Kidney glomerular epithelial cell (primary cell): ENCODE data around the gene TRMT10A.
A peak's percentile ranks its signal among the peaks of the same experiment; 100 is the strongest.
"Not testable (repeated sequence)": the region's sequence is repeated elsewhere in the genome, so short reads cannot be mapped to it uniquely, and the experiment has no call there.

ENCODE experiments used
- DNase-seq: peaks from one replicate; lab custom pipeline; 2025; lab: John Stamatoyannopoulos, UW

Gene TRMT10A

DNA sequence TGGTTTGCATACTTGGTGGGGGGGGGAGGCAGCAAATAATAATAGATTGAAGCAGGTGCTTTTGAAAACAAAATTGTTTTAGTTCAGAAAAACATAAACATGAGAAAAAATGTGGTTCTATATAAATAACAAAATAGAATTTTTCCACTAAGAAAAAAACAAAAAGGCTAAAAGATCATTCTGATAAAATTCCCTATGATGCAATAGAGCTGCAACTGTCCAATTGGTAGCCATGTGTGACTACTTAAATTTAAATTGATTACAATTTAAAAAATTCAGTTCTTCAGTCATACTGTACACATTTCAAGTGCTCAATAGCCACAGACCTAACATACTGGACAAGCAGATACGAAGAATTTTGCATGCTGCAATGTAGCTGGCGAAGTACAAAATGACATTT, 11.0 kb downstream of the TRMT10A start:
- no peak for DNase-seq

DNA sequence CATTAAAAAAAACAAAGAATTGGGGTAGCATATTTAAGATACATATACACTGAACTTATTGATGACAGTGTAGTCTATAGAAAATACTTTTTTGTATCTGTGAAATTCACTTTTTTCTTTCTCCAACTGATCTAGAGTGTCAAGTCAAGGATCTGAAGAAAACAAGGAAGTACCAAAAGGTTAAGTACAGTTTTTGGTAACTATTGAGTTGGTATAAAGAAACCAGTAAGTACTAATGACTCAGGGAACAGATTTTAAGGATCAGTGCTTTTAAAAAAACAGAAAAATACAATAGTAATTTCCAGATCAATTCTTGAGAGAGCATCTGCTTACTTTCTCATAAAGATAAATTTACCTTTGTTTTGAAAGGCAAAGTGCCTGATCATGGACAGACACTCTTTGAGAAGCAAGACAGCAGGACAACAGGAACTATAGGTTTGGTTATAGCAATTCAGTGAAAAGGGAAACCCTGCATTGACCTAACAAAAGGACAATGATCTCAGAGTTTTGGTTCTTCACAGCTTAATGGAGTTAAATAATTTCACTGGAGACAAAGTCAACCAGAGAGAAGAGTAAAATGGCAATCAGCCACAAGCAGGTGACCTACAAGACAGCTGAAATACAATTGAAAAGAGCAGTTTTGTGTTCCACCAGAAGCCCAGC, 23.4 kb downstream of the TRMT10A start:
- peak; percentile 34 for DNase-seq

DNA sequence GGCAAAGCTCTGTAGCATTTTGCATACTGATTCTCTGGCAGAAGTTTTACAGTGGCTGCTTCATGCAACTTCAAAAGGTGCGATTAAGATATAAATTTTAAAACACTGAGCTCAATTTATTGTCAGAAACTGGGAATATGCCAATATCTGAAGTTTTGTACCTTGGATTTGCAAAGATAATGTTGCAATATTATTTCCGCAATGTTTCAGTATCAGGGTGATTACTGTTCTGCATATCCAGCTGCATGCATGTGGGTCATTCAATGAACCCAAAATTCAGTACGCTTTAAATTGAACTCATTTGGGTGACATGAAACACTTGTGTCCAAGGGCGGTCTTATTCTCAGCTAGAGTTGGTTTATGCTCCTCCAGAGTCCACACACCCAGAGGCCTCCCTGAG, 26.2 kb downstream of the TRMT10A start:
- DNase-seq, result no peak

DNA sequence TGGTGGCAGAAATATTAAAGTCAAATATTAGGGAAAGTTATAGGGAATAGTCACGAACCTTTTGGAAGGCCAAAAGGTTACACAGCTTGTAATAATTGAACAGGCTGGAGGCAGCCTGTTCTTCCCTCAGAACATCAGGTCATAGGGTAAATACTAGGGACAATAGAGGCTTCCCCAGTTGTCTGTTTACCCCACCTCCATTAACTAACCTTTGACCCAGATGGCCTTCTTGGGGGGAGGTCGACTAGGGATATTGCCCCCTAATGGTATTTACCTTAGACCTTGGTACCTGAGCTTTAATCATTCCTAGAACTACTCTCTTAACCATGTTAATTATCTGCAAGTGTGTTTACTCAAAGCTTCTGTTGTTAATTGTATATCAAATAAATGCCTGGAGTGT, 27.0 kb downstream of the TRMT10A start:
- DNase-seq, result no peak

DNA sequence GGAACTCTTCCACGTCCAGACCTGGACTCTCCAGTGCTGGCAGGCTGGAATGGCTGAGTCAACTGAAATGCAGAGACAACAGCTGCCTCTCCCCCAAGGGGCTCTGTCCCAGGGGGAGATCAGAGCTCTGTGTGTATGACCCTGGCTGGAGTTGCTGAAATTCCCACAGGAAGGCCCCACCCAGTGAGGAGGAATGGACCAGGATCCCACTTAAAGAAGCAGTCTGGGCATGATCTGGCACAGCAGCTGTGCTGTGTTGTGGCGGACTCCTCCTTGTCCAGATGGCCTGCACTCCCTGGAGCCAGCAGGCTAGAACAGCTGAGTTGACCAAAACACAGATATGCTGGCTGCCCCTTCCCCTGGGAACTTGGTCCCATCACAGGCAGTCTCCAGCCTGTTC, 27.6 kb downstream of the TRMT10A start:
- DNase-seq, result no peak

DNA sequence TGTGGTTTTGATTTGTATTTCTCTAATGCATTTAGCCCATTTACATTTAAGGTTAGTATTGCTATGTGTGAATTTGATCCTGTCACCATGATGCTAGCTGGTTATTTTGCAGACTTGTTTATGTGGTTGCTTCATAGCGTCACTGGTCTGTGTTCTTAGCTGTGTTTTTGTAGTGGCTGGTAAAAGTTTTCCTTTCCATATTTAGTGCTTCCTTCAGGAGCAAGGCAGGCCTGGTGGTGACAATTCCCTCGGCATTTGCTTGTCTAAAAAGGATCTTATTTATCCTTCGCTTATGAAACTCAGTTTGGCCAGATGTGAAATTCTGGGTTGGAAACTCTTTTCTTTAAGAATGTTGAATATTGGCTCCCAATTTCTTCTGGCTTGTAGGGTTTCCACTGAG, 29.1 kb downstream of the TRMT10A start:
- DNase-seq, result not testable (repeated sequence)

DNA sequence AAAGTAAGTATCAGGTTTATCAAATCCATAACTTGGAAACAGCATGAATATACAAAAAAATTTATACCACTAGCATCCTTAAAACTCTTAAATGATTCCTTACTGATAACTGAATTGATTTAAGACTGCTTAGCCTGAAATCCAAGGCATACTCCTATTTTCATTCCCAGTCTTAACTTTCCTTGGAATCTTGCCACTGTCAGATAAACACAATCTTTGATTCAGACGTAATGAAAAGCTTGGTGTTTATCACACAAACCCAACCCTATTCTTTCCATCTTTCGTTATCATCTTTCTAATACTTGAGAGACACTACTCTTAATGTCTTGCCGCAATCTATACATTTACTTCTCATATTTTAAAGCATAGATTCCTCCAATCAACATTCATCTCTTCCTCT, 33.9 kb downstream of the TRMT10A start:
- DNase-seq, result no peak

DNA sequence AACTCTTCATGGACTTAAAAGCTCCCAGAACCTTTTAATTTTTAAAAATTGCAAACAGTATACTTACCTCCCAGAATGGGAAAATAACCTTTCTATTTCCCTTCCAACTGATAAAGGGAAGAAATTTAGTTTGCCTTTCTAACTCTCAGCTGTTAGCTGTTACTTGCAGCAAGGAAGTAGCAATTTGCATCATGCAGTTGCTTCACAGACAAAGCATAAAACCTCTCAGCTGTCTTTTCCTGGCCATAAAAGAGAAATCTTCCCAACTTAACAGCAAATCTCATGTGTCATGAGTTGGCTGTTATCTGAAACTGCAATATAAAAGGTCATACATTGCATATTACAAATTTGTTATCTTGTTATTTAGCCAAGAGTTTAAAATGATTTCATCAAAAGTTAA, 34.6 kb downstream of the TRMT10A start:
- no peak for DNase-seq

DNA sequence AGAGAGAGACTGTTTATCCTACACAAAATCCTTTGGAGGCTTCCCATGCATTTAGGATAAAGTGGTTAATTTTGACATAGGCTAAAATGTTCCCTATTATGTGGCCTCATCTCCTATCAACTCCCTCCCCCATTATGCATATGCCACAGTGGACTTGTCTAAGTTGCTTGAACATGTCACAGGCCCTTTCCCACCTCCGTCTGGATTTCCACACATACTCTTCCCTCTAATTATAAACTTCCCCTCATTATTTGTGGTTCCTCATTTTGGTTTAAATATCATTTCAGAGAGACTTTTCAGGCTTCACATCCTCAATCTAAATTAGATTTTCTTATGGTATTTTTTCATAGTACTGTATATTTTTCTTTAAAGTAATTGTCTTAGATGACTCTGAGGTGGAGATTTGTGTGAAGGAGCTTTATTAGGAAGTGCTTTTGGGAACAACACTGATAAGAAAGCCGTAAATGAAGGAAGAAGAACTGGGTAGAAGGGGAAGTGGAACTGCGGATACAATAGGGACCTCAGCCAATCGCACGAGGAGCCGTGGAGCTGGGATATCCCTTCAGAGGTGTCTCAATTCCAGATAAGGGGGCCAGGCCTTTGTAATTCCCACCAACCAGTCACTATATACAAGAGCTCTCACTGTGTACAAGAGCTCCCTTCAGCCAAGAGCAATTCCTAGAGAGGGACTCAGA, 45.1 kb downstream of the TRMT10A start:
- DNase-seq, result no peak

DNA sequence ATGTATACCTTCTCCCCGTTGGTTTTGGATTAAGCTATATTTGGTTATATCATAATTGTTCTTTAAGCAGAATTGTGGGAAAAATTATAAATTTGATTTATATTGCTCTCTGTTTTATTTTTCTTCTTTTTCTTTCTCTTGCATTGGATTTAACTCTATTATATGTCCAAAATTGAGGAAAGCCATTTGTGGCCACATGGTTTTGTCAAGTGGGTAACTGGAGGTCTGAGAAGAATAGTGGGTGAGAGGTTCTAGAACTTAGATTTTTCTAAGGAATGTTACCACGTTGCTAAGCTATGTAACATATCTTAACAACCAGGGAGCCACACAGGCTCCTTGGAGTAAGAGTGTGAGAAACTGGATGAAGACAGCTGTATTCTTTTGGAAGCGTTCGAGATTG, 53.1 kb downstream of the TRMT10A start, which contains the start of gene C4orf17:
Gene C4orf17 (plus strand): TSS at position 301 of the 400 bp plus-strand sequence. CDS start 2,061 bp downstream, outside the sequence.
- DNase-seq, result no peak

DNA sequence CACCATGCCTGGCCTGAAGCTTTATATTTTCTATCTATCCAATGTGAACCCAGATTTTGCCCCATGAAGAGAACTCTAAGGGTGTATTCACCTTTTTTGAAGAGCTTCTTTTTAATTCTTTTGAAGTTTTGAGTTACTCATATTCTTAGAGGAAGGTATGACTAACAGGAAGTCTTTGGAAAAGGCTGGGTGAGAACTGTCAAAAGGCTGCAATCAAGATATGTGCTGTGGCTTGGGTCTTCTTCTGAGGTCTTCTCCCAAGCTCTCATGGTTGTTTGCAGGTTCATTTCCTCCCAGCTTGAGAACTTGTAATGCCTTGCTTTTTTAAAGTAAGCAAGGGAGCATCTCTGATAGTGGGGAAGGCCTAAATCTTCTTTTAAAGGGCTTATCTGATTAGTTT, 56.1 kb downstream of the TRMT10A start:
- DNase-seq, result no peak

DNA sequence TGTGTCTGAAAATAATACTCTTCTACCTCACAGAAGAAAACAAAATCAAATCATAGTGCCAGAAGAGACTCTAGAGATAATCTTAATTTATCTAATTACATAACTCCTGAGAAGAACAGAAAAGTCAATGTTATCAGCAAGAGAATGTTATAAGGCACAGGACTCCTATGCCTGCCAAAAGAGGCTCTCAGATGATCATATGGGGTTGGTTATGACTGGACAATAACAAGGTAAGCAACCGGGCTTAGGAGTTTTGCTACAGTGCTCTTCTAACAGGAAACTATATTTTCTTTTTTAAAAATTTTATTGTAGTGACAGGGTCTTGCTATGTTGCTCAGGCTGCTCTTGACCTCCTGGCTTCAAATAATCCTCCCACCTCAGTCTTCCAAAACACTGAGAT, 56.5 kb downstream of the TRMT10A start:
- DNase-seq, result no peak

DNA sequence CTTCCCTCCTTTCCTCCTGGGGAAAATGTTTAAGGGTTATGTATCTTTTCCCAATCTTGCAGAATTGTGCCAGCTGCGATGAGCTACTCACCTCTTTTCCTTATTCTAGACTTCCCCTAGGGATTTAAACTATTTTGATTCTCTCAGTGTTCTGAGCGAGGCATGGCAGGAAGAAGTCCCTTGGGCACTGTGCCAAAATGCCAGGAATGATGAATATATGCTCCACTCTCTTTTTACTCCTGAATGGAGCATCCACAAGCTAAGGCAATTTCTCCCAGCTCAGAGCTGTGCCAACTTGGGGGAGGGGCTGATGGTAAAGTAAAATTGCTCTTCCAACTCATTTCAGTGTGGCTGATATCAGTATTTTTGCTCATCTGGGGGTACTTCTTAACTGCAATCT, 57.1 kb downstream of the TRMT10A start:
- DNase-seq, result no peak

DNA sequence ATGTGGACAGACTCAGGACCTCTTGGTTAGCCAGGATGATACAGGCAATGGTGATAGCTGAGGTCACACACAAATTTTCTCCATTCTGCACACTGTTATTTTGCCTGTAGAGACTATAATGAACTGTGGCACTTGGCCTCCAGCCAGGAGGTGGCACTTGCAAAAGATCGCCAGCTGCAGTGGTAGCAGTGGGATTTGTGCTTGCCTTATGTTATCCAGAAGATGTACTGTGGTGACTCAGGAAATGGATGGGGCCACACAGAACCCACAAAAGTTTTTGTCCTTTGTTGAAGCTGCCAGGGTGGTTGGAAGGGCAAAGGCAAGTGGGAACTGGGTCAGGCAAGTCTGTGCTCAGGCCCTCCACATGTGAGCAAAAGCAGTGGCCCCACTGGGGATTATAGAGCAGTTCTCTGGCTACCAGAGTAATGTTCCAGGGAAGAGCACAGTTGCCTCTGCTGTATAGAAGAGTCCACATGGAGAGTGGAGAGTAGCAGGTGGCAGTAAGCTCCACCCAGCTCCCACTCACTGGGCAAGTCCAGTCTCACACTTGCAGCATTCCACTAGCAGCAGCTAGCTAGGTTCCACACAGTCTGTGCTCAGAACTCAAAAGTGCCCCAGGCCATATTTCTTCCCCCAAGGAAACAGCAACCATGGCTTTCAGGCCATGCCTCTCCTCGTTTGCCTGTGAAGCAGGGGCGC, 58.9 kb downstream of the TRMT10A start:
- DNase-seq, result no peak
